Endothelial cell of umbilical vein (primary cell): ENCODE results near the gene AFF1.

Source experiments
- CTCF ChIP-seq, 2 donors: IDR thresholded peaks; 1 replicate in 1 of 2; 2 replicates in 1 of 2; pipeline ENCODE4 v1.5.1; 2011; ENCODE audit warnings: low read length in 2 of 2, mild to moderate bottlenecking in 2 of 2, moderate library complexity in 2 of 2, control low read depth in 1 of 2, inconsistent platforms in 1 of 2, low read depth in 1 of 2; ENCODE audit not compliant: insufficient read depth in 1 of 2; ENCODE audit errors: extremely low read depth in 1 of 2
- EZH2 ChIP-seq: IDR thresholded peaks from 2 replicates; pipeline ENCODE4 v1.6.1; 2012; ENCODE audit warnings: borderline replicate concordance, low read depth, mild to moderate bottlenecking, moderate library complexity, low read length, inconsistent platforms; ENCODE audit not compliant: severe bottlenecking
- FOS ChIP-seq: IDR thresholded peaks from 2 replicates; pipeline ENCODE4 v1.6.1; 2011; ENCODE audit warnings: mild to moderate bottlenecking, low read length, moderate library complexity, borderline replicate concordance; ENCODE audit not compliant: insufficient read depth
- MAX ChIP-seq: IDR thresholded peaks from 2 replicates; pipeline ENCODE4 v1.6.1; 2011; ENCODE audit not compliant: insufficient read depth, insufficient read length
- POLR2A ChIP-seq: IDR thresholded peaks from 2 replicates; pipeline ENCODE4 v1.6.1; 2012; ENCODE audit warnings: low read depth, mild to moderate bottlenecking, control low read depth, low read length
- POLR2AphosphoS5 ChIP-seq: IDR thresholded peaks from 2 replicates; pipeline ENCODE4 v1.6.1; 2012; ENCODE audit warnings: low read depth, mild to moderate bottlenecking, control low read depth, low read length, moderate library complexity; ENCODE audit not compliant: insufficient read depth

GRCh38 chr4:86946868-86947500 is 12.2 kb downstream of the AFF1 start:
- TF ChIP-seq CTCF (IDR thresholded peaks at IDR 0.05; ENCODE audit: extremely low read depth in 1 of 2, insufficient read depth in 1 of 2, low read depth in 1 of 2, low read length in 2 of 2): no peak
- TF ChIP-seq MAX: no peak
- TF ChIP-seq POLR2A: no peak
- no peak for TF ChIP-seq FOS
- no peak for TF ChIP-seq EZH2
- TF ChIP-seq POLR2AphosphoS5: no peak
